HEK293 (cell line): ENCODE data around the gene ANKRD37.

Experiments
- MZF1 ChIP-seq: fragments of 450-650 bp; formaldehyde crosslinking; IDR thresholded peaks from 2 replicates; pipeline ENCODE4 v1.5.1; 2017; ENCODE audit warnings: missing biosample characterization, missing genetic modification characterization, borderline replicate concordance
- RBAK ChIP-seq: fragments of 450-650 bp; formaldehyde crosslinking; IDR thresholded peaks from 2 replicates; pipeline ENCODE4 v1.5.1; 2016; ENCODE audit warnings: missing biosample characterization, missing genetic modification characterization
- ZBTB1 ChIP-seq: fragments of 450-650 bp; formaldehyde crosslinking; IDR thresholded peaks from 2 replicates; pipeline ENCODE4 v1.5.1; 2016; ENCODE audit warnings: missing biosample characterization, missing genetic modification characterization
- ZBTB11 ChIP-seq: fragments of 450-650 bp; formaldehyde crosslinking; conservative IDR thresholded peaks from 2 replicates; pipeline ENCODE4 v1.5.1; 2016; ENCODE audit warnings: low read depth, missing biosample characterization, missing genetic modification characterization
- ZBTB44 ChIP-seq: fragments of 450-650 bp; IDR thresholded peaks from 2 replicates; pipeline ENCODE4 v1.5.1; 2018; ENCODE audit warnings: missing biosample characterization, mild to moderate bottlenecking, missing genetic modification characterization
- ZFP3 ChIP-seq: fragments of 450-650 bp; formaldehyde crosslinking; IDR thresholded peaks from 2 replicates; pipeline ENCODE4 v1.5.1; 2016; ENCODE audit warnings: low read depth, missing biosample characterization, missing genetic modification characterization
- ZFP41 ChIP-seq: fragments of 450-650 bp; formaldehyde crosslinking; IDR thresholded peaks from 2 replicates; pipeline ENCODE4 v1.5.1; 2016; ENCODE audit warnings: missing biosample characterization, missing genetic modification characterization, borderline replicate concordance
- ZNF121 ChIP-seq: fragments of 450-650 bp; formaldehyde crosslinking; IDR thresholded peaks from 2 replicates; pipeline ENCODE4 v1.5.1; 2016; ENCODE audit warnings: missing biosample characterization, missing genetic modification characterization
- ZNF138 ChIP-seq: fragments of 450-650 bp; formaldehyde crosslinking; IDR thresholded peaks from 2 replicates; pipeline ENCODE4 v1.5.1; 2016; ENCODE audit warnings: missing biosample characterization, missing genetic modification characterization, borderline replicate concordance
- ZNF140 ChIP-seq: fragments of 450-650 bp; formaldehyde crosslinking; IDR thresholded peaks from 2 replicates; pipeline ENCODE4 v1.5.1; 2016; ENCODE audit warnings: missing biosample characterization, missing genetic modification characterization
- ZNF157 ChIP-seq: fragments of 450-650 bp; formaldehyde crosslinking; IDR thresholded peaks from 2 replicates; pipeline ENCODE4 v1.5.1; 2016; ENCODE audit warnings: missing biosample characterization, missing genetic modification characterization
- ZNF214 ChIP-seq: fragments of 450-650 bp; formaldehyde crosslinking; IDR thresholded peaks from 2 replicates; pipeline ENCODE4 v1.5.1; 2017; ENCODE audit warnings: missing biosample characterization, mild to moderate bottlenecking, missing genetic modification characterization, borderline replicate concordance
- ZNF488 ChIP-seq: fragments of 450-650 bp; formaldehyde crosslinking; IDR thresholded peaks from 2 replicates; pipeline ENCODE4 v1.5.1; 2016; ENCODE audit warnings: missing biosample characterization, missing genetic modification characterization
- ZNF639 ChIP-seq: fragments of 450-650 bp; formaldehyde crosslinking; IDR thresholded peaks from 2 replicates; pipeline ENCODE4 v1.5.1; 2016; ENCODE audit warnings: missing biosample characterization, missing genetic modification characterization
- ZNF654 ChIP-seq: fragments of 450-650 bp; formaldehyde crosslinking; IDR thresholded peaks from 2 replicates; pipeline ENCODE4 v1.5.1; 2016; ENCODE audit warnings: low read depth, missing biosample characterization, missing genetic modification characterization
- ZNF692 ChIP-seq: fragments of 450-650 bp; formaldehyde crosslinking; IDR thresholded peaks from 2 replicates; pipeline ENCODE4 v1.5.1; 2016; ENCODE audit warnings: missing biosample characterization, missing genetic modification characterization
- ZNF701 ChIP-seq: fragments of 450-650 bp; formaldehyde crosslinking; IDR thresholded peaks from 2 replicates; pipeline ENCODE4 v1.5.1; 2016; ENCODE audit warnings: missing biosample characterization, missing genetic modification characterization
- ZNF76 ChIP-seq: fragments of 450-650 bp; formaldehyde crosslinking; IDR thresholded peaks from 2 replicates; pipeline ENCODE4; 2016; ENCODE audit warnings: low read depth, missing biosample characterization, missing genetic modification characterization, borderline replicate concordance
- TF ChIP-seq, protein P1 (sequence below): fragments of 450-650 bp; formaldehyde crosslinking; IDR thresholded peaks from 2 replicates; pipeline ENCODE4 v1.5.1; 2017; ENCODE audit warnings: missing biosample characterization, missing genetic modification characterization
- TF ChIP-seq, protein P2 (sequence below): fragments of 450-650 bp; formaldehyde crosslinking; IDR thresholded peaks from 2 replicates; pipeline ENCODE4 v1.5.1; 2016; ENCODE audit warnings: missing biosample characterization, missing genetic modification characterization, low read depth
- TF ChIP-seq, protein P3 (sequence below): fragments of 450-650 bp; formaldehyde crosslinking; optimal IDR thresholded peaks from 2 replicates; pipeline ENCODE3; 2016; ENCODE audit warnings: missing biosample characterization, mild to moderate bottlenecking, missing genetic modification characterization
- TF ChIP-seq, protein P4 (sequence below): fragments of 450-650 bp; formaldehyde crosslinking; IDR thresholded peaks from 2 replicates; pipeline ENCODE4 v1.5.1; 2017; ENCODE audit warnings: missing biosample characterization, missing genetic modification characterization

ANKRD37 gene

GRCh38 chr4:185425647-185426352 is 29.2 kb downstream of the ANKRD37 start, which contains the start of gene UFSP2 (continued):
- TF ChIP-seq ZBTB11 (peak; percentile 65), ZBTB44 (tag by site-specific recombination) (no peak), ZNF157 (tag by site-specific recombination) (no peak), ZNF121 (tag by site-specific recombination) (no peak), RBAK (tag by site-specific recombination) (no peak), ZNF639 (tag by site-specific recombination) (peak; percentile 59; the same call in 1 of the 2 replicates), ZNF488 (tag by site-specific recombination) (no peak), ZNF140 (tag by site-specific recombination) (no peak), ZNF654 (no peak), ZNF692 (tag by site-specific recombination) (no peak), ZNF138 (no peak), ZNF76 (tag by site-specific recombination) (peak; percentile 96), ZNF214 (tag by site-specific recombination) (no peak), ZBTB1 (tag by site-specific recombination) (no peak), ZNF701 (tag by site-specific recombination) (no peak), MZF1 (tag by site-specific recombination) (no peak), ZFP41 (tag by site-specific recombination) (no peak), ZFP3 (no peak)
- TF ChIP-seq, protein P1, sequence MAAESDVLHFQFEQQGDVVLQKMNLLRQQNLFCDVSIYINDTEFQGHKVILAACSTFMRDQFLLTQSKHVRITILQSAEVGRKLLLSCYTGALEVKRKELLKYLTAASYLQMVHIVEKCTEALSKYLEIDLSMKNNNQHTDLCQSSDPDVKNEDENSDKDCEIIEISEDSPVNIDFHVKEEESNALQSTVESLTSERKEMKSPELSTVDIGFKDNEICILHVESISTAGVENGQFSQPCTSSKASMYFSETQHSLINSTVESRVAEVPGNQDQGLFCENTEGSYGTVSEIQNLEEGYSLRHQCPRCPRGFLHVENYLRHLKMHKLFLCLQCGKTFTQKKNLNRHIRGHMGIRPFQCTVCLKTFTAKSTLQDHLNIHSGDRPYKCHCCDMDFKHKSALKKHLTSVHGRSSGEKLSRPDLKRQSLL, result no peak
- TF ChIP-seq, protein P2, sequence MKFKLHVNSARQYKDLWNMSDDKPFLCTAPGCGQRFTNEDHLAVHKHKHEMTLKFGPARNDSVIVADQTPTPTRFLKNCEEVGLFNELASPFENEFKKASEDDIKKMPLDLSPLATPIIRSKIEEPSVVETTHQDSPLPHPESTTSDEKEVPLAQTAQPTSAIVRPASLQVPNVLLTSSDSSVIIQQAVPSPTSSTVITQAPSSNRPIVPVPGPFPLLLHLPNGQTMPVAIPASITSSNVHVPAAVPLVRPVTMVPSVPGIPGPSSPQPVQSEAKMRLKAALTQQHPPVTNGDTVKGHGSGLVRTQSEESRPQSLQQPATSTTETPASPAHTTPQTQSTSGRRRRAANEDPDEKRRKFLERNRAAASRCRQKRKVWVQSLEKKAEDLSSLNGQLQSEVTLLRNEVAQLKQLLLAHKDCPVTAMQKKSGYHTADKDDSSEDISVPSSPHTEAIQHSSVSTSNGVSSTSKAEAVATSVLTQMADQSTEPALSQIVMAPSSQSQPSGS (tag by site-specific recombination), result peak; percentile 98
- TF ChIP-seq, protein P3, sequence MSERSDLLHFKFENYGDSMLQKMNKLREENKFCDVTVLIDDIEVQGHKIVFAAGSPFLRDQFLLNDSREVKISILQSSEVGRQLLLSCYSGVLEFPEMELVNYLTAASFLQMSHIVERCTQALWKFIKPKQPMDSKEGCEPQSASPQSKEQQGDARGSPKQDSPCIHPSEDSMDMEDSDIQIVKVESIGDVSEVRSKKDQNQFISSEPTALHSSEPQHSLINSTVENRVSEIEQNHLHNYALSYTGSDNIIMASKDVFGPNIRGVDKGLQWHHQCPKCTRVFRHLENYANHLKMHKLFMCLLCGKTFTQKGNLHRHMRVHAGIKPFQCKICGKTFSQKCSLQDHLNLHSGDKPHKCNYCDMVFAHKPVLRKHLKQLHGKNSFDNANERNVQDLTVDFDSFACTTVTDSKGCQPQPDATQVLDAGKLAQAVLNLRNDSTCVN (tag by site-specific recombination), result peak; percentile 87
- TF ChIP-seq, protein P4, sequence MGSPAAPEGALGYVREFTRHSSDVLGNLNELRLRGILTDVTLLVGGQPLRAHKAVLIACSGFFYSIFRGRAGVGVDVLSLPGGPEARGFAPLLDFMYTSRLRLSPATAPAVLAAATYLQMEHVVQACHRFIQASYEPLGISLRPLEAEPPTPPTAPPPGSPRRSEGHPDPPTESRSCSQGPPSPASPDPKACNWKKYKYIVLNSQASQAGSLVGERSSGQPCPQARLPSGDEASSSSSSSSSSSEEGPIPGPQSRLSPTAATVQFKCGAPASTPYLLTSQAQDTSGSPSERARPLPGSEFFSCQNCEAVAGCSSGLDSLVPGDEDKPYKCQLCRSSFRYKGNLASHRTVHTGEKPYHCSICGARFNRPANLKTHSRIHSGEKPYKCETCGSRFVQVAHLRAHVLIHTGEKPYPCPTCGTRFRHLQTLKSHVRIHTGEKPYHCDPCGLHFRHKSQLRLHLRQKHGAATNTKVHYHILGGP (tag by site-specific recombination), result no peak
- TF ChIP-seq, all 188 proteins: peak for 37
